ENCODE results near the gene GALM.
"Not testable (repeated sequence)": the region's sequence is repeated elsewhere in the genome, so short reads cannot be mapped to it uniquely, and the experiment has no call there.

GALM gene

DNA sequence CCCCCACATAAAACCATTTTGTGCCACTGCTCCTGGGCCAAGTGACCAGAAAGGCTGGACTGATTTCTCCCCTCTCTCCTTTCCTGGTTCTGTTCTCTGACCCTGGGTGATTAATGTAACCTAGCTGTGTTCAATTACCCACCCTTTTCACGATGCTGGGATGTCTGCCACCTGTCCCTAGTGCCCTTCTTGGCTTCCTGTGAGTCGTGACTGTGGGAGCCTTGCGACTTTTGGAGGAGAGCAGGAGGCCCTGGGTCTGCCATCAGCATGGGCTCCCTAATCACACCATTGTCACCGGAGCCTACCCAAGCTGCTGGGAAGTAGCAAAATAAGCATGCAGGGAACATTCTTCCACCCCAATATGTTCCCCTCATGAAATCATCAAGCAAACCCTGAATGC lies 47.0 kb downstream of the GALM start:
- DNase-seq (ENCODE audit: insufficient read length, low spot score) = no peak

GRCh38 chr2:38713338-38713737 lies 47.4 kb downstream of the GALM start:
- TF ChIP-seq CTCF (IDR thresholded peaks at IDR 0.05; ENCODE audit: insufficient read depth, missing control alignments) = no peak
- FAIRE-seq (no peak), DNase-seq (ENCODE audit: insufficient read length, low spot score) (no peak)

More for the DNA sequence above, 47.0 kb downstream of the GALM start:
- FAIRE-seq = no peak
- TF ChIP-seq CTCF (IDR thresholded peaks at IDR 0.05; ENCODE audit: insufficient read depth, missing control alignments) = no peak

DNA sequence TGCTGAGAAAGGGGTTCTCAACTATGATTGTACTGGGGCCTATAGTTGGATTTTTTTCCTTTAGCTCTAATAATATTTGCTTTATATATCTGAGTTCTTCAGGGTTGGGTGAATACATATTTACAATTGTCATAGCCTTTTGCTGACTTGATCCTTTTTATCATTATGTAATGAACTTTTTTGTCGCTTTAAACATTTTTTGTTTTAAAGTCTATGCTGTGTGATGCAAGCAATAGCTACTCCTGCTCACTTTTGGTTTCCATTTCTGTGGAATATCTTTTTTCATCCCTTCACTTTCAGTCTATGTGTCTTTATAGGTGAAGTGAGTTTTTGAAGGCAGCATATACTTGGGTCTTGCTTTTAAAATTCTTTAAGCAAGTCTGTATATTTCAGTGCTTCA lies 49.0 kb downstream of the GALM start:
- FAIRE-seq = not testable (repeated sequence)

GRCh38 chr2:38716185-38716584 lies 50.3 kb downstream of the GALM start:
- DNase-seq (ENCODE audit: insufficient read length, low spot score) = no peak
- no peak for TF ChIP-seq CTCF (IDR thresholded peaks at IDR 0.05; ENCODE audit: insufficient read depth, missing control alignments)
- FAIRE-seq = no peak

More for the DNA sequence above, 49.0 kb downstream of the GALM start:
- DNase-seq (ENCODE audit: insufficient read length, low spot score) = not testable (repeated sequence)

GRCh38 chr2:38718601-38719000 lies 52.7 kb downstream of the GALM start:
- FAIRE-seq (no peak), DNase-seq (ENCODE audit: insufficient read length, low spot score) (no peak)
- TF ChIP-seq CTCF (IDR thresholded peaks at IDR 0.05; ENCODE audit: insufficient read depth, missing control alignments) = no peak

DNA sequence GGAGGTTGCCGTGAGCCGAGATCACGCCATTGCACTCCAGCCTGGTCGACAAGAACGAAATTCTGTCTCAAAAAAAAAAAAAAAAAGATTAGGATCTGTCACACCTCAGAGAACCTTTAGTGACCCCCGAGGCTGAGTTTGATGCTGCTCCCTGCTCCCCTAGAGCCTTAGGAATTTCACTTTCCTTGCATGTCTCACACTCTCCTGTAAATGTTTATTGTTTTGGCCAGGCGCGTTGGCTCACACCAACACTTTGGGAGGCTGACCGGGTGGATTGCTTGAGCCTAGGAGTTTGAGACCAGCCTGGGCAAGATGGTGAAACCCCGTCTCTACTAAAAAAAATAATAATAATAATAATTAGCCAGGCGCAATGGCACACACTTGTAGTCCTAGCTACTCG lies 53.8 kb downstream of the GALM start:
- no peak for TF ChIP-seq CTCF (IDR thresholded peaks at IDR 0.05; ENCODE audit: insufficient read depth, missing control alignments)
- FAIRE-seq = no peak
- no peak for DNase-seq (ENCODE audit: insufficient read length, low spot score)

DNA sequence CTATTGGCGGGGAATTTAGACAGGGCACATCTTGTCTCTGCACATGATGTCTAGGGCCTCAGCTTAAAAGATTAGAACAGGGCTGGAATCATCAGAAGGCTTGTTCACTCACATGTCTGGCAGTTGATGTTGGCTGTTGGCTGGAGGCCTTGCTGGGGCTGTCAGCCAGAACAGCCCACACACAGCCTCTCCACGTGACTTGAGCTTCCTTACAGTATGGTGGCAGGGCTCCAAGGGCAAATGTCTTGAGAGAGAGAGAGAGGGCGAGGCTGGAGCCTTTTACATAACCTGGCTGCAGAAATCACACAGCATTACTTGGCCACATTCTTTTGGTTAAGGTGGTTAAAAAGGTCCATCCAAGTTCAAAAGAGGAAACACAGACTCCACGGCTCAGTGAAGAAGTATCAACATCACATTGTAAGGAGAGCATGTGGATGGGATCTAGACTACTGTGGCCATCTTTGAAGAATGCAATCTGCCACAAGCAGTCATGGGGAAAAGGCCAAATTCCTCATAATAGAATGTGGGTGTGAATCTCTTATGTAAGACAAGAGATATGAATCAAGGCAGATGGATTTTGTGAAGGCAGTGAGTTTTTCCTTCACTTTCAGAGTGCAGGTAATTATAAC lies 54.8 kb downstream of the GALM start:
- no peak for DNase-seq (ENCODE audit: insufficient read length, low spot score)
- FAIRE-seq = no peak
- TF ChIP-seq CTCF (IDR thresholded peaks at IDR 0.05; ENCODE audit: insufficient read depth, missing control alignments) = no peak

All from D721Med (cell line).